ENCODE results near the gene KIFBP.

- TF ChIP-seq, protein P1, sequence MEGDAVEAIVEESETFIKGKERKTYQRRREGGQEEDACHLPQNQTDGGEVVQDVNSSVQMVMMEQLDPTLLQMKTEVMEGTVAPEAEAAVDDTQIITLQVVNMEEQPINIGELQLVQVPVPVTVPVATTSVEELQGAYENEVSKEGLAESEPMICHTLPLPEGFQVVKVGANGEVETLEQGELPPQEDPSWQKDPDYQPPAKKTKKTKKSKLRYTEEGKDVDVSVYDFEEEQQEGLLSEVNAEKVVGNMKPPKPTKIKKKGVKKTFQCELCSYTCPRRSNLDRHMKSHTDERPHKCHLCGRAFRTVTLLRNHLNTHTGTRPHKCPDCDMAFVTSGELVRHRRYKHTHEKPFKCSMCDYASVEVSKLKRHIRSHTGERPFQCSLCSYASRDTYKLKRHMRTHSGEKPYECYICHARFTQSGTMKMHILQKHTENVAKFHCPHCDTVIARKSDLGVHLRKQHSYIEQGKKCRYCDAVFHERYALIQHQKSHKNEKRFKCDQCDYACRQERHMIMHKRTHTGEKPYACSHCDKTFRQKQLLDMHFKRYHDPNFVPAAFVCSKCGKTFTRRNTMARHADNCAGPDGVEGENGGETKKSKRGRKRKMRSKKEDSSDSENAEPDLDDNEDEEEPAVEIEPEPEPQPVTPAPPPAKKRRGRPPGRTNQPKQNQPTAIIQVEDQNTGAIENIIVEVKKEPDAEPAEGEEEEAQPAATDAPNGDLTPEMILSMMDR (IDR thresholded peaks at IDR 0.05), result no peak
- TF ChIP-seq POLR2A (IDR thresholded peaks at IDR 0.05), result no peak
Observed at GRCh38 chr10:69025370-69025896, 36.8 kb downstream of the KIFBP start.

Measured in right lobe of liver (tissue), 4 donors.